HG02678 (cell line): Measurements from ENCODE around the gene CD2BP2.
"Not testable (repeated sequence)": the region's sequence is repeated elsewhere in the genome, so short reads cannot be mapped to it uniquely, and the experiment has no call there.

Experiments used
- ATAC-seq: cut with Tn5 transposase; IDR thresholded peaks from one replicate; pipeline ENCODE4 v1.9.1; 2021; ENCODE audit warnings: mild to moderate bottlenecking, moderate library complexity; ENCODE audit not compliant: unreplicated experiment

Gene CD2BP2

GRCh38 chr16:30343491-30343820 is 11.7 kb downstream of the CD2BP2 start:
- ATAC-seq, result not testable (repeated sequence)

- ATAC-seq, result no peak
Observed at GRCh38 chr16:30342751-30343490, 12.2 kb downstream of the CD2BP2 start.

GRCh38 chr16:30341971-30342370 is 13.1 kb downstream of the CD2BP2 start:
- not testable (repeated sequence) for ATAC-seq

GRCh38 chr16:30340621-30341020 is 14.5 kb downstream of the CD2BP2 start:
- ATAC-seq, result no peak

GRCh38 chr16:30338715-30339114 is 16.4 kb downstream of the CD2BP2 start:
- not testable (repeated sequence) for ATAC-seq

GRCh38 chr16:30337964-30338357 is 17.1 kb downstream of the CD2BP2 start:
- ATAC-seq, result not testable (repeated sequence)

GRCh38 chr16:30335598-30336474 is 19.3 kb downstream of the CD2BP2 start:
- peak; percentile 9 for ATAC-seq

GRCh38 chr16:30335028-30335597 is 20.0 kb downstream of the CD2BP2 start:
- ATAC-seq, result peak; percentile 72

GRCh38 chr16:30334473-30334989 is 20.6 kb downstream of the CD2BP2 start:
- ATAC-seq, result peak; percentile 88

- ATAC-seq, result not testable (repeated sequence)
Observed at GRCh38 chr16:30324220-30324619, 30.9 kb downstream of the CD2BP2 start.

GRCh38 chr16:30318647-30319046 is 36.5 kb downstream of the CD2BP2 start:
- ATAC-seq, result not testable (repeated sequence)

- ATAC-seq, result not testable (repeated sequence)
Observed at GRCh38 chr16:30310937-30311336, 44.2 kb downstream of the CD2BP2 start.

- ATAC-seq, result not testable (repeated sequence)
Observed at GRCh38 chr16:30309255-30309654, 45.9 kb downstream of the CD2BP2 start.
